HG02970 (cell line): Measurements from ENCODE around the gene HAP1.
"Not testable (repeated sequence)": the region's sequence is repeated elsewhere in the genome, so short reads cannot be mapped to it uniquely, and the experiment has no call there.

Source experiments
- ATAC-seq: cut with Tn5 transposase; IDR thresholded peaks from one replicate; pipeline ENCODE4 v1.9.1; 2021; ENCODE audit warnings: mild to moderate bottlenecking, moderate library complexity, moderate number of reproducible peaks; ENCODE audit not compliant: unreplicated experiment, low FRiP score

The HAP1 gene

DNA sequence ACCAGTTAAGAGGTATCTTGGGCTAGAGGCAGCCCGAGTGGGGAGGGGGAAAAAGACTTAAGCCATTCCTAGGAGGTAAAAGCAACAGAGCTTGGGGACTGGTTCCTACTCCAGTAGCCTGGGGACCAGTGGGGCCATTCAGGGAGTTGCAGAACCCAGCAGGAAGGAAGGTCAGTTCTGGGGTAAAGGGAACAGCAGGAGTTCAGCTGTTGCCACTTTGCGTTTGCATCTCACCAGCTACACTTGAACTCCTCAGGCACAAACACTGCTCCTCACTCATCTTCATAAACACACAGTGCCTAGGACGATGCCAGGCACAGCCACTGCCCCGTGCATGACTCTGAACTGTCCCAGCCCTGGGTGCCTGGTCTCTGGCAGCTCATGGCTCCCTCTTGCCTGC is 4.0 kb downstream of the HAP1 start:
- ATAC-seq, result no peak

DNA sequence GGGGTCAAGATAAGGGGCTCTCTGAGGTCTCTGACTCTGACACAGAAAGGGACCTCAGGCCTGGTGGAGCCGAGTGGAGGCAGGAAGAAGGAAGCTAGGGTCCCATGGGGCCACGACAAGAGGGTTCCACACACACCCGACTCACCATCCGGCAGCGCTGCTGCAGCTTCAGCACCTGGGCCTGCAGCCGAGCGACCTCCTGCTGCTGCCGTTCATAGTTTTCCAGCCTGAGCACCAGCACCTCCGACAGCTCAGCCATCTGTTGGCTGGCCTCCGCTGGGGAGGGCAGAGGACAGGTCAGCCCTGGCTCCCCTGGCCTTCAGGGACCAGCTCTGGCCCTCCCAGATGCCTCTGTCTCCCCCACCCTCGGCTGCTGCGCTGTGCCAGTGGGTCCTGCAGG is 6.4 kb downstream of the HAP1 start:
- no peak for ATAC-seq

GRCh38 chr17:41725134-41725533 is 9.3 kb downstream of the HAP1 start:
- no peak for ATAC-seq

- no peak for ATAC-seq
Measured at GRCh38 chr17:41724476-41725050, 9.9 kb downstream of the HAP1 start.

DNA sequence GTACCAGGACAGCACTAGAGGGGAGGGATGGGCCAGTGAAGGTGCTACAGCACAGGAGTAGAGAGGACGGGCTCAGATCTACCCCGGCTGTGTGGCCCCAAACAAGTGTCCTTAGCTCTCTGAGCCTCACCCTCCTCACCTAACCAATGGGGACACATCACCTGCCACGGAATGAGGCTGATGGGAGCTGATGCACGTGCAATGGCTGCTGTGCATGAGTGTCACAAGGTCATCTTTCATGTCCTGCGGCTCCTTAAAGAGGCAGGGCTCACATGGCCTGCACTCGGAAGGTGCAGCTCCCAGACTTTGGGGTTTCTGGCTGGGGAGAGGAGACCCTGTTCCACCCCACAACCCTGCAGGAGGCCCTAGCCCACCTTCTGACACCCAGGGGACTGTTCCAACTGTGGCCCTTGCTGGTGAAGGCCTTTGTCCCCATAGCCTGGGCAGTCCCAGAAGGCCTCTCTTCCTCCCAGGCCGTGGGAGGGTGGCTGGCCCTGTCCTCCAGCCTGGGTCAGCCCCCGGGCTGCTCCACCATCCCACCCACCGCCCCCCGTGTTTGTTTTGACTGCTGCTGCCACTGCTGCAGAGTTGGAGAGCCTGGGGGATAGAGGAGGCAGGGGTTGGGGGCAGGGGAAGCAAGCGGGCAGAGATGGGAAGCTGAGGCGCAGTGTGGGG is 10.5 kb downstream of the HAP1 start:
- no peak for ATAC-seq

DNA sequence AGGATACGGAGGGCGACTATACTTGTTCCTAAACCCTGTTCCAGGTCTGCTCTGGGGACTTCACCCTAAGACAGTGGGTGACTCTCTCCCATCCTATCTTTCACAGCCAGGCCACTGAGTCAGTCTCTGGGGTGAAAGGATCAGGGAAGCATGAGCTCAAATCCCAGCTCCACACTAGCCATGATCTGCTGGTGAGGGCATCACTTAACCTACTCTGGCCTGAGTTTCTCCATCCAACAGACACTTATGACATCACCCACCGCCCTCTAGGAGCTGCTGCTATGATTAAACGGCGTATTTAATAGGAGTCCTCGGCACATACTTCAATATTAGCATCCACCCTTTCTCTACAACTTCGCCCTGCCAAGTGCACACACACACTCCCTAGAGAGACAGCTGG is 12.2 kb downstream of the HAP1 start:
- no peak for ATAC-seq

- no peak for ATAC-seq
Measured at GRCh38 chr17:41718287-41718645, 16.2 kb downstream of the HAP1 start.

DNA sequence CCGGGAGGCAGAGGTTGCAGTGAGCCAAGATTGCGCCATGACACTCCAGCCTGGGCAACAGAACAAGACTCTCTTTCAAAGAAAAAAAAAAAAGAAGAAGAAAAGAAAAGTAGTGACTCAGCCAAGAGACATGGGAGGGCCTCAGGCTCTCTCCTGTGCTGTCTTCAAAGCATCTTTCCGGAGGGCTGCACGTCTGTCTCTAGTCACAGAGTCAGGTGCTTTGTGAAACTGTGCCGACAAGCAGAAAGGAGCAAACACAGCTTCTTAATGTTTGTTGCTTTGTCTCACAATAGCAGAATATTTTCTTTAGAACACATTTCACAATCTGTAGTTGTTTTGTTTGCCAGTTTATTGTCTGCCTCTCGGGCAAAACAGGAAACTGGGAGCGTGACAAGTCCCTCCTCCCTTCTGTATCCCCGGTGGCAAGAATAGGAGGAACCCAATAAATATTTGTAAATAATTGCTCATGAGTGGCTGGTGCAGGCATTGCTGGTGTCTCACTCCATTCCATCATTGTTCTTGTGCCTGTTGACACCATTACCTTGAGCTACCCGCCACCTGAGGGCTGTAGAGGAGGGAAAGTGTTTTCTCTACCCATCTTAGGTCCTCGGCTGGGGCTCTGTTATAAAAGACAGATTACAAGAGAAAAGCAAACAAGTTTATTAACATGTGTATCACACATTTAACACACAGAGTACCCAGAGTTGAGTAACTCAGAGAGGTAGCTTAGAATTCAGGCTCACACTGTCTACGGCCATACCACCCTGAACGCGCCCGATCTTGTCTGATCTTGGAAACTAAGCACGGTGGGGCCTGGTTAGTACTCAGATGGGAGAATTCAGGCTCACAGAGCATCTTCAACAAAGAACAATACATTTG is 16.8 kb downstream of the HAP1 start:
- ATAC-seq, result no peak

DNA sequence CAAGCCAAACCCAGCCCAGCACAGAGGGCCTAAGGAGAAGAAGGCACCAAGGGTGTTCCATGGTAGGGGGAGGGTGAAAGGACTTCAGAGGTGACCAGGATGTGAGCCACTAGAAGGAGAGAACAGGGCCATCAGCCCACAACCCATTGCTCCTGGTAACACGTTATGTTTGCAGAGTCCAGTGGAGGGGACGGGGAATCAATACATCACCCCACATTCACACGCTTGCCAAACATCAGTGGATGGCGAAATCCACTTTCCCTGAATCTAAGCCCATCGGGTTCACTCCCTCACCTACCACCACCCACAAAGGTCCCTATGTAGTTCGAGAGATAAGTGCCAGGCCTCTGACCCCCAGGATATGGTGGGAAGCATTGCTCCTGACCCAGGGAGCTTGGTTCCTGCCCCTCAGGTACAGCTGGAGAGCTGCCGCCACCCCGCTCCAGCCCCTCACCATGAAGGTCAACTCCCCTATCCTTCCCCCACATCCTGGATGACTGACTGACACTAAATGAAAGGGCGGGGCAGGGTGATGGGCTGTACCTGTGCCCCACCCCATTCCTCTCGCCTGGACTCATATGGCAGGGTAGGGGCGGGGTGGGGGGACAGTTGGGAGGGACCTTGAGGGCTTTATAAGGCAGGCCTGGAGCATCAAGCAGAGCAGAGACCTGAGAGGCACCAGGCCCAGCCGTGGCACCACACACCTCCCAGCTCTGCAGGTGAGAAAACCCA is 22.6 kb downstream of the HAP1 start, which contains the start of gene GAST:
GAST (plus strand) TSS at position 663 of the 732 bp plus-strand sequence. CDS start 3,106 bp downstream, outside the sequence.
- no peak for ATAC-seq

DNA sequence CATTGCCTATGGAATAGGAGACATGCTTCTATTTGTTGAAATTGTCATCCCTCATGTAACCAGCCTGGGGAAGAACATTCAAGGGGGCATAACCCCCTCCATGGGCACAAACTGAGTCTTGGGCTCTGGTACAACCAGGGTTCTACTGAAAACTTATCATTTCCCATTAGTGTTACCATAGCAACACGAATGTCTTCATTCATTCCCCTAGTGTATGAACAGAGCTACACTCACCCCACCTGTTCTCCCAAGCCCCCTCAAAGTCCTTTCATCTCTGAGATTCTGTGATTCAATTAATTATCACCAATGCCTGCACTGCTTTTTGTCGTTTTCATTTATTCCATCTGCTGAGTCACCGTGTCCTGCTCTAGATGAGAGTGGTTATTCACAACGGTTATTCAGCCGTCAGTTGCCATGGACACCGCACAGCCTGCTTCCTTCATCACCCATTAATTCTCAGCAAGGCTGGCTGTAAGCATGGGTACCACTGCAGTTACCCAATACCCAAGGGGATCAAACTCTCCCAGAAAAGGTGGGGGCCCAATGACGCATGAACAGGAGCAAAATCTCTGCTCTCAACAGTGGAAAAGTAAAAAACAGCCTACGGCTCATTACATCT is 23.9 kb downstream of the HAP1 start:
- no peak for ATAC-seq

GRCh38 chr17:41707803-41708669 is 26.4 kb downstream of the HAP1 start:
- ATAC-seq, result no peak

- ATAC-seq, result no peak
Measured at GRCh38 chr17:41705271-41705991, 29.0 kb downstream of the HAP1 start.

DNA sequence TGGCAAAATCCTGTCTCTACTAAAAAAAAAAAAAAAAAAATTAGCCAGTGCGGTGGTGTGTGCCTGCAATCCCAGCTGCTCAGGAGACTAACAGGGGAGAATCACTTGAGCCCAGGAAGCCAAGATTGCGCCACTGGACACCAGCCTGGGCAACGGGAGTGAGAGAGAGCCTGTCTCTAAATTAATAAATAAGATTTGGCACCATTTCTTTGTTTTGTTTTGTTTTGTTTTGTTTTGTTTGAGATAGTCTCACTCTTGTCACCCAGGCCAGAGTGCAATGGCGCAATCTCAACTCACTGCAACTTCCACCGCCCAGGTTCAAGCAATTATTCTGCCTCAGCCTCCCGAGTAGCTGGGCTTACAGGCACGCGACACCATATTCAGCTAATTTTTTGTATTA is 31.7 kb downstream of the HAP1 start:
- ATAC-seq, result no peak

DNA sequence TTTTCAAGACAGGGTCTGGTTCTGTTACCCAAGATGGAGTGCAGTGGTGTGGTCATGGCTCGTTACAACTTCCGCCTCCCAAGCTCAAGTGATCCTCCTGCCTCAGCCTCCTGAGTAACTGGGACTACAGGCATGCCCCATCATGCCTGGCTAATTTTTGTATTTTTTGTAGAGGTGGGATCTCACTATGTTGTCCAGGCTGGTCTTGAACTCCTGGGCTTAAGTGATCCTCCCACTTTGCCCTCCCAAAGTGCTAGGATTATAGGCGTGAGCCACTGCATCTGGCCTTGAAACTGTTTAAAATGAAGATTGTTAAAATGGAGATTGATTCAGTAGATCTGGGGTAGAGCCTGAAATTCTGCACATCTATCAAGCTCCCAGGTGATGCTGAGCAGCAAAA is 33.6 kb downstream of the HAP1 start:
- not testable (repeated sequence) for ATAC-seq

DNA sequence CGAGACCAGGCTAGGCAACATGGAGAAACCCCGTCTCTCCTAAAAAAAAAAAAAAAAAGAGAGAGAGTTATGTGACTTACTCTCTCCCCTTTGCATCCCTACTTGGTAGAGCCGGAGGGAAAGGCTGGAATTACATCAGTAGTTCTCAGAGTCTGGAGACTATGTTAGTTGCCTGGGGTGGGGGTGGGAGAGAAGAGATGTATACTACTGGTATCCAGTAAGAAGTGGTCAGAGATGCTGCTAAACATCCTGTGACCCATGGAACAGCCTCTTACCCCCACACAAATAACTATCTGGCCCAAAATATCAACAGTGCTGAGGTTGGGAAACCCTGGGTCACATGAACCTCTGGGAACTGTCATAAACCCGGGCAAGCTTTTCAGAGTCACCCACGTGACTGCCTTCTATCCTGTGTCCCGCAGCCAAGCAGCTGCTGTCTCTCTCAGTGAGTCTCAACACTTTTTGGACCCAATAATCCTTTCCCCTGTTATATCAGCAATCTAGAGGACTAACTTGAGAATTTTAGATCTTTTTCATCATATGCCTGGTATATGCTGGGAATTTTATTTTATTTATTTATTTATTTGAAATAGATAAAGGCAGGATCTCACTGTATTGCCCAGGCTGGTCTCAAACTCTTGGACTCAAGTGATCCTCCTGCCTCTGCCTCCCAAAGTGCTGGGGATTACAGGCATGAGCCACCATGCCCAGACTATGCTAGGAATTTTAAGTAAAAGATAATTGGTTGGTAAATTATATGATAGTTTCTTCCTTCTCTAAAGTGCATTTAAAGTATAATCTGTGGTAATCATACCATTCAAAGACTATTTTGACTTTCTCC is 37.1 kb downstream of the HAP1 start:
- no peak for ATAC-seq

DNA sequence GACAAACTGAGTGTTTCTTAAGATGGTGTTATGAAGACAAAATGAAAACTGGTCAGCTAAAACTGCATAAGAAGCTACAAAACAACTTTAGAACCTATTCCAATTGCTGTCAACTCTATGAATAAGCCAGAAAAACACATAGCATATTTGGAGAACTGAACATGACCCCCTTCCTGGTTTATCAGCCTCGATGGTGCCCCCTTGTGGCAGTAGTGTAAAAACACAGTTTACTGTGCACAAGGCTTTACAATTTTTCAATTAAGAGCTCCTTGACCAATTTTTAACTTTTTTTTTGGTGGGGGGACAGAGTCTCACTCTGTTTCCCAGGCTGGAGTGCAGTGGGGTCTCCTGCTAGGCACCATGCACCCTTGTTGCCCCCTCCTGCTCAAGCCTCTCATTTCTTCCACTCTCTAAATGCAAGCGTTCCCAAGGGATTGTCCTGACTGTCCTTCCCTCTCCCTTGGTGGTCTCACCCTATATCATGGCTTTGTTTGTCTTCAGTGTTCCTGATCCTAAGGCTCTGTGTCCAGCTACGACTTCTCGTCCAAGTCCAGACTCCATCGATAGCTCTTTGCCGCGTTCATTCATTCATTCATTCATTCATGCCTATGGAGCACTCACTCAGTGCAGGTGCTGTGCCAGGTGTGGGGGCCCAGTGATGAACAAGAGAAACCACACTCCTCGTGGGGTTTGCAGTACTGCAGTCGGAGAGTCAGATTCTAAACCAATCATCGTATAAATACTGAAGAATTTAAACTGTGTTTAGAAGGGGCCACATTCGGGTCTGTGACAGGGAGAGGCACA is 38.3 kb downstream of the HAP1 start:
- no peak for ATAC-seq

DNA sequence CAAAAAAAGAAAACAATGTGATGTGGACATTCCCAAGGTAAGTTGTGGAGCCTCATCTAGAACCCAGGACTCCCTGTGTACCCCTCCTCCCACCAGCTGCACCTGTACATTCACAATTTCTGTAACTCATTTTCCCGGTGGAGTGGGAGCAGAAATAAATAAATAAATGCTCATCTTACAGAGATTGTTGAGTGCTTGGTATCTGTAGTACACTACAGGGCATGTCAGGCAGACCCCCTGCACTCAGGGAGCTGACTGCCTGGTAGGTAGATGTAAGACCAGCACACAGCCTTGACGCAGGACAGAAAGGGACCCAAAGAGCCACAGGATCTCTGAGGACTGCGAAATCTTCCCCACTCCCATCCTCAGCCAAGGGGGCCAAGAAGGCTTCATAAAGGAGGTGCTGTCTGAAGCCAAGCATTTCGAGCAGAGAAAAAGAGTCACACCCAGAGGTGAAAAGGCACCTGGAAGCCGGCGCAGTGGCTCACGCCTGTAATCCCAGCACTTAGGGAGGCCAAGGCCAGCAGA is 39.2 kb downstream of the HAP1 start:
- ATAC-seq, result no peak
